ENCODE measurements around the gene NEK11. TPM values are rescaled to one million over a fixed set of nuclear protein-coding genes. Genes with fewer than 3 reads are reported as not detected.

NEK11 gene
- polyA plus RNA-seq, 1 of the 3 experiments (the other 2 are of a cell fraction): 4.7 TPM

DNA sequence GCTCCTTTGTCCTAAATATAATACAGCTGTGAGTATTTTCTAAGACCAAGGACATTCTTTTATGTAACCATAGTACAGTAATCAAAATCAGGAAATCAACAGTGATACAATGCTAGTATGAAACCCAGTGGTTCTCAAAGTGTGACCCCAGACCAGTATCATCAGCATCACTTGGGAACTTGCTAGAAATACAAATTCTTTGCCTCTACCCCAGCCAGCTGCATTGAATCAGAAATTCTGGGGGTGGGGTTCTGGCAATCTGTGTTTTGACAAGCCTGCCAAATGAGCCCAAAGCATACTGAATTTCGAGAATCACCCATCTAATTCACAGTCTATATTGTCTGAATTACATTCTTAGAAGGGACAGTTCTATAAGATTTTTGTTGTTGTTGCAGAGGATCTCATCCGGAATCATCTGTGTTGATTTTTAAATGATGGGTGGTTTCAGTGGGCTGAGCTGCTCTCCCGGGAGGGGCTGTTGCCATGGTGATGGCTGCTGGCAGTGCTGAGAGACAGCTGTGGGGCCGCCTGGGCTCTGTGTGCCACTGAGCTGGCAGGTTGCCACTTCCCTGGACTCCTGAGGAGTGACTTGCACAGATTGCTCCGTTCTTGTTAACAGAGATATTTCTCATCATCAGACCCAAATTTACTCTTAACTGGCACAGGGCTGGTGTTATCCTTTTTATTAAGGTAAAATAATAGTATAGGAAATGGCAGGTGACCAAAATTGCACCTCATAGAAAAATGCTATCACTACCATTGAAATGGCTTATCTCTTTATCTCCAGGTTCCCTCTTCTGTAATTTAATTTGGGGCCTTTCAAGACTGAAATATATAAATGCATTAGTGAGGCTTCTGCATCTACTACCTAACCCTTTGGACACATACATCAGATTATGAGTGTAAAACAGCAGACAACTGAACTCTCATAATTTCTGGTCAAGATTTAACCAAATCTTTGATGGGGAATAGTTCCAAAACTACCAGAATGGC, 56.5 kb downstream of the NEK11 start:
- no peaks in the 10 kb centered on the region for H3K9me3 ChIP-seq
- H3K4me3 ChIP-seq (ENCODE audit: low read depth in 2 of 2, low read length in 1 of 2): peak overlapping the region in 1 of 2 experiments; percentile 10; a peak in 1 of 4 replicates
- H3F3A ChIP-seq (replicated peaks; ENCODE audit: insufficient read depth): no peaks in the 10 kb centered on the region
- no peak overlapping the region for H2AFZ ChIP-seq (ENCODE audit: low read depth)
- H3K36me3 ChIP-seq (replicated peaks in 1 of 2; ENCODE audit: control insufficient read depth in 1 of 2, insufficient read depth in 2 of 2, low read length in 1 of 2): no peaks in the 10 kb centered on the region
- no peaks in the 10 kb centered on the region for H3K79me2 ChIP-seq (ENCODE audit: insufficient read depth)
- DNase-seq: peak; percentile 77
- H3K9ac ChIP-seq: no peak overlapping the region
- no peaks in the 10 kb centered on the region for H4K20me1 ChIP-seq (ENCODE audit: insufficient read depth)
- 25% methylated on average over 5 of the region's 5 CpGs for WGBS (ENCODE audit: low lambda C conversion rate)
- H3K27ac ChIP-seq (ENCODE audit: low read depth in 2 of 2, low read length in 1 of 2): peak overlapping the region in 1 of 2 experiments; percentile 99; a peak in 2 of 4 replicates
- H3K9me2 ChIP-seq: no peaks in the 10 kb centered on the region
- ChIA-PET CTCF (no interaction called here), POLR2A (interaction anchor here (0.9 kb wide), 1 partner anchor 299 kb away, joined by 3 read pairs; the partner anchor contains the start of gene NUDT16)
- peaks cover 6 to 19% of the 10 kb centered on the region in 2 experiments; a peak in 2 of 4 replicates for H3K4me1 ChIP-seq (ENCODE audit: control insufficient read depth in 1 of 2, insufficient read depth in 2 of 2, low read depth in 1 of 2, low read length in 1 of 2)
- H3K27me3 ChIP-seq (ENCODE audit: insufficient read depth): no peaks in the 10 kb centered on the region
- no peak overlapping the region for H3K4me2 ChIP-seq
- TF ChIP-seq GABPA (IDR thresholded peaks at IDR 0.05; ENCODE audit: low read depth): no peak
- peak; percentile 21; the same call in 1 of the 2 replicates for TF ChIP-seq TCF12 (IDR thresholded peaks at IDR 0.05)
- TF ChIP-seq MXI1 (IDR thresholded peaks at IDR 0.05; ENCODE audit: low read depth, low read length): peak; percentile 21; the same call in 1 of the 2 replicates
- TF ChIP-seq, protein P1, sequence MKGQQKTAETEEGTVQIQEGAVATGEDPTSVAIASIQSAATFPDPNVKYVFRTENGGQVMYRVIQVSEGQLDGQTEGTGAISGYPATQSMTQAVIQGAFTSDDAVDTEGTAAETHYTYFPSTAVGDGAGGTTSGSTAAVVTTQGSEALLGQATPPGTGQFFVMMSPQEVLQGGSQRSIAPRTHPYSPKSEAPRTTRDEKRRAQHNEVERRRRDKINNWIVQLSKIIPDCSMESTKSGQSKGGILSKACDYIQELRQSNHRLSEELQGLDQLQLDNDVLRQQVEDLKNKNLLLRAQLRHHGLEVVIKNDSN (IDR thresholded peaks at IDR 0.05; ENCODE audit: borderline replicate concordance, low read depth): no peak
- TF ChIP-seq EP300 (IDR thresholded peaks at IDR 0.05; ENCODE audit: borderline replicate concordance in 1 of 2, low read depth in 1 of 2, low read length in 1 of 2): peak in 1 of 2 experiments; percentile 88; a peak in 2 of 4 replicates
- TF ChIP-seq TEAD4 (IDR thresholded peaks at IDR 0.05; ENCODE audit: borderline replicate concordance, insufficient read depth): no peak
- no peak for TF ChIP-seq SIN3A (IDR thresholded peaks at IDR 0.05; ENCODE audit: borderline replicate concordance, low read depth, low read length)
- TF ChIP-seq, protein P2, sequence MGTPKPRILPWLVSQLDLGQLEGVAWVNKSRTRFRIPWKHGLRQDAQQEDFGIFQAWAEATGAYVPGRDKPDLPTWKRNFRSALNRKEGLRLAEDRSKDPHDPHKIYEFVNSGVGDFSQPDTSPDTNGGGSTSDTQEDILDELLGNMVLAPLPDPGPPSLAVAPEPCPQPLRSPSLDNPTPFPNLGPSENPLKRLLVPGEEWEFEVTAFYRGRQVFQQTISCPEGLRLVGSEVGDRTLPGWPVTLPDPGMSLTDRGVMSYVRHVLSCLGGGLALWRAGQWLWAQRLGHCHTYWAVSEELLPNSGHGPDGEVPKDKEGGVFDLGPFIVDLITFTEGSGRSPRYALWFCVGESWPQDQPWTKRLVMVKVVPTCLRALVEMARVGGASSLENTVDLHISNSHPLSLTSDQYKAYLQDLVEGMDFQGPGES (IDR thresholded peaks at IDR 0.05; ENCODE audit: low read depth, low read length): no peak
- TF ChIP-seq FOSL2 (IDR thresholded peaks at IDR 0.05; ENCODE audit: borderline replicate concordance, low read depth): no peak
- TF ChIP-seq RXRA (IDR thresholded peaks at IDR 0.05; ENCODE audit: borderline replicate concordance, low read depth): no peak
- TF ChIP-seq SMC3 (IDR thresholded peaks at IDR 0.05; ENCODE audit: low read depth, low read length): no peak
- TF ChIP-seq TAF1 (IDR thresholded peaks at IDR 0.05; ENCODE audit: borderline replicate concordance, low read depth, low read length): no peak
- TF ChIP-seq MEF2A (IDR thresholded peaks at IDR 0.05; ENCODE audit: borderline replicate concordance, low read depth): no peak
- TF ChIP-seq, protein P3, sequence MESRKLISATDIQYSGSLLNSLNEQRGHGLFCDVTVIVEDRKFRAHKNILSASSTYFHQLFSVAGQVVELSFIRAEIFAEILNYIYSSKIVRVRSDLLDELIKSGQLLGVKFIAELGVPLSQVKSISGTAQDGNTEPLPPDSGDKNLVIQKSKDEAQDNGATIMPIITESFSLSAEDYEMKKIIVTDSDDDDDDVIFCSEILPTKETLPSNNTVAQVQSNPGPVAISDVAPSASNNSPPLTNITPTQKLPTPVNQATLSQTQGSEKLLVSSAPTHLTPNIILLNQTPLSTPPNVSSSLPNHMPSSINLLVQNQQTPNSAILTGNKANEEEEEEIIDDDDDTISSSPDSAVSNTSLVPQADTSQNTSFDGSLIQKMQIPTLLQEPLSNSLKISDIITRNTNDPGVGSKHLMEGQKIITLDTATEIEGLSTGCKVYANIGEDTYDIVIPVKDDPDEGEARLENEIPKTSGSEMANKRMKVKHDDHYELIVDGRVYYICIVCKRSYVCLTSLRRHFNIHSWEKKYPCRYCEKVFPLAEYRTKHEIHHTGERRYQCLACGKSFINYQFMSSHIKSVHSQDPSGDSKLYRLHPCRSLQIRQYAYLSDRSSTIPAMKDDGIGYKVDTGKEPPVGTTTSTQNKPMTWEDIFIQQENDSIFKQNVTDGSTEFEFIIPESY (IDR thresholded peaks at IDR 0.05; ENCODE audit: borderline replicate concordance, low read depth): no peak
- no peak for TF ChIP-seq EZH2phosphoT487 (IDR thresholded peaks at IDR 0.05; ENCODE audit: borderline replicate concordance, low read depth)
- no peak for TF ChIP-seq JUND (IDR thresholded peaks at IDR 0.05)
- TF ChIP-seq, protein P4, sequence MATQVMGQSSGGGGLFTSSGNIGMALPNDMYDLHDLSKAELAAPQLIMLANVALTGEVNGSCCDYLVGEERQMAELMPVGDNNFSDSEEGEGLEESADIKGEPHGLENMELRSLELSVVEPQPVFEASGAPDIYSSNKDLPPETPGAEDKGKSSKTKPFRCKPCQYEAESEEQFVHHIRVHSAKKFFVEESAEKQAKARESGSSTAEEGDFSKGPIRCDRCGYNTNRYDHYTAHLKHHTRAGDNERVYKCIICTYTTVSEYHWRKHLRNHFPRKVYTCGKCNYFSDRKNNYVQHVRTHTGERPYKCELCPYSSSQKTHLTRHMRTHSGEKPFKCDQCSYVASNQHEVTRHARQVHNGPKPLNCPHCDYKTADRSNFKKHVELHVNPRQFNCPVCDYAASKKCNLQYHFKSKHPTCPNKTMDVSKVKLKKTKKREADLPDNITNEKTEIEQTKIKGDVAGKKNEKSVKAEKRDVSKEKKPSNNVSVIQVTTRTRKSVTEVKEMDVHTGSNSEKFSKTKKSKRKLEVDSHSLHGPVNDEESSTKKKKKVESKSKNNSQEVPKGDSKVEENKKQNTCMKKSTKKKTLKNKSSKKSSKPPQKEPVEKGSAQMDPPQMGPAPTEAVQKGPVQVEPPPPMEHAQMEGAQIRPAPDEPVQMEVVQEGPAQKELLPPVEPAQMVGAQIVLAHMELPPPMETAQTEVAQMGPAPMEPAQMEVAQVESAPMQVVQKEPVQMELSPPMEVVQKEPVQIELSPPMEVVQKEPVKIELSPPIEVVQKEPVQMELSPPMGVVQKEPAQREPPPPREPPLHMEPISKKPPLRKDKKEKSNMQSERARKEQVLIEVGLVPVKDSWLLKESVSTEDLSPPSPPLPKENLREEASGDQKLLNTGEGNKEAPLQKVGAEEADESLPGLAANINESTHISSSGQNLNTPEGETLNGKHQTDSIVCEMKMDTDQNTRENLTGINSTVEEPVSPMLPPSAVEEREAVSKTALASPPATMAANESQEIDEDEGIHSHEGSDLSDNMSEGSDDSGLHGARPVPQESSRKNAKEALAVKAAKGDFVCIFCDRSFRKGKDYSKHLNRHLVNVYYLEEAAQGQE (IDR thresholded peaks at IDR 0.05; ENCODE audit: low read depth, low read length): no peak
- peak; percentile 69 for TF ChIP-seq CHD2 (IDR thresholded peaks at IDR 0.05; ENCODE audit: low read length, partially characterized antibody)
- TF ChIP-seq, protein P5, sequence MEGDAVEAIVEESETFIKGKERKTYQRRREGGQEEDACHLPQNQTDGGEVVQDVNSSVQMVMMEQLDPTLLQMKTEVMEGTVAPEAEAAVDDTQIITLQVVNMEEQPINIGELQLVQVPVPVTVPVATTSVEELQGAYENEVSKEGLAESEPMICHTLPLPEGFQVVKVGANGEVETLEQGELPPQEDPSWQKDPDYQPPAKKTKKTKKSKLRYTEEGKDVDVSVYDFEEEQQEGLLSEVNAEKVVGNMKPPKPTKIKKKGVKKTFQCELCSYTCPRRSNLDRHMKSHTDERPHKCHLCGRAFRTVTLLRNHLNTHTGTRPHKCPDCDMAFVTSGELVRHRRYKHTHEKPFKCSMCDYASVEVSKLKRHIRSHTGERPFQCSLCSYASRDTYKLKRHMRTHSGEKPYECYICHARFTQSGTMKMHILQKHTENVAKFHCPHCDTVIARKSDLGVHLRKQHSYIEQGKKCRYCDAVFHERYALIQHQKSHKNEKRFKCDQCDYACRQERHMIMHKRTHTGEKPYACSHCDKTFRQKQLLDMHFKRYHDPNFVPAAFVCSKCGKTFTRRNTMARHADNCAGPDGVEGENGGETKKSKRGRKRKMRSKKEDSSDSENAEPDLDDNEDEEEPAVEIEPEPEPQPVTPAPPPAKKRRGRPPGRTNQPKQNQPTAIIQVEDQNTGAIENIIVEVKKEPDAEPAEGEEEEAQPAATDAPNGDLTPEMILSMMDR (IDR thresholded peaks at IDR 0.05): no peak
- TF ChIP-seq NRF1 (IDR thresholded peaks at IDR 0.05; ENCODE audit: low read depth, low read length): no peak
- no peak for TF ChIP-seq YY1 (IDR thresholded peaks at IDR 0.05; ENCODE audit: low read depth)
- no peak for TF ChIP-seq POLR2AphosphoS5 (IDR thresholded peaks at IDR 0.05; ENCODE audit: low read depth, low read length)

Data from SK-N-SH (cell line).